ENCODE data around the gene OPTC. TPM values are rescaled to one million over a fixed set of nuclear protein-coding genes. Genes with fewer than 3 reads are reported as not detected.

OPTC gene
- polyA plus RNA-seq, 1 donor from 2014 or later, result not detected

GRCh38 chr1:203478231-203478630 is 15.7 kb upstream of the OPTC start:
- H3K36me3 ChIP-seq (ENCODE audit: insufficient read depth, low read length), result no peaks in the 10 kb centered on the region
- TF ChIP-seq TAF1 (IDR thresholded peaks at IDR 0.05; ENCODE audit: low read depth) (no peak), RAD21 (conservative IDR thresholded peaks at IDR 0.05) (no peak), POLR2AphosphoS5 (IDR thresholded peaks at IDR 0.05) (no peak), EP300 (conservative IDR thresholded peaks at IDR 0.05; ENCODE audit: poor library complexity, severe bottlenecking) (no peak), SMC3 (conservative IDR thresholded peaks at IDR 0.05; ENCODE audit: poor library complexity) (no peak), MXI1 (conservative IDR thresholded peaks at IDR 0.05; ENCODE audit: poor library complexity, severe bottlenecking) (no peak)
- no peaks in the 10 kb centered on the region for H3K79me2 ChIP-seq (replicated peaks; ENCODE audit: insufficient read depth, low read length)
- no peak overlapping the region for H3K4me3 ChIP-seq (ENCODE audit: low read length)
- no peak overlapping the region for H3K4me2 ChIP-seq (ENCODE audit: low read length)
- H3K9me3 ChIP-seq (ENCODE audit: low read length), result no peaks in the 10 kb centered on the region
- H2AFZ ChIP-seq (ENCODE audit: low read depth, low read length), result no peak overlapping the region
- H3K27ac ChIP-seq (ENCODE audit: low read length), result no peak overlapping the region
- no peak overlapping the region for H3K9ac ChIP-seq (ENCODE audit: low read length)
- no peaks in the 10 kb centered on the region for H3K9me2 ChIP-seq (ENCODE audit: insufficient read depth, low read length)
- H3K27me3 ChIP-seq (ENCODE audit: insufficient read depth, low read depth, low read length), result no peaks in the 10 kb centered on the region
- no peaks in the 10 kb centered on the region for H4K20me1 ChIP-seq (ENCODE audit: insufficient read depth)
- no peaks in the 10 kb centered on the region for H3F3A ChIP-seq (ENCODE audit: insufficient read depth, low read length, poor library complexity, severe bottlenecking)

GRCh38 chr1:203478986-203479385 is 15.0 kb upstream of the OPTC start:
- H3K36me3 ChIP-seq (ENCODE audit: insufficient read depth, low read length), result no peaks in the 10 kb centered on the region
- no peak overlapping the region for H3K4me3 ChIP-seq (ENCODE audit: low read length)
- H3K27ac ChIP-seq (ENCODE audit: low read length), result no peak overlapping the region
- H3K4me2 ChIP-seq (ENCODE audit: low read length), result no peak overlapping the region
- no peak overlapping the region for H2AFZ ChIP-seq (ENCODE audit: low read depth, low read length)
- no peak for TF ChIP-seq TAF1 (IDR thresholded peaks at IDR 0.05; ENCODE audit: low read depth)
- TF ChIP-seq POLR2AphosphoS5 (IDR thresholded peaks at IDR 0.05), result no peak
- TF ChIP-seq MXI1 (conservative IDR thresholded peaks at IDR 0.05; ENCODE audit: poor library complexity, severe bottlenecking), result no peak
- no peak for TF ChIP-seq SMC3 (conservative IDR thresholded peaks at IDR 0.05; ENCODE audit: poor library complexity)
- no peak for TF ChIP-seq EZH2 (IDR thresholded peaks at IDR 0.05; ENCODE audit: borderline replicate concordance, insufficient read depth, low read length, poor library complexity, severe bottlenecking)
- TF ChIP-seq EP300 (conservative IDR thresholded peaks at IDR 0.05; ENCODE audit: poor library complexity, severe bottlenecking), result no peak
- no peak for TF ChIP-seq RAD21 (conservative IDR thresholded peaks at IDR 0.05)
- TF ChIP-seq REST (IDR thresholded peaks at IDR 0.05; ENCODE audit: borderline replicate concordance), result no peak
- TF ChIP-seq CTCF (IDR thresholded peaks at IDR 0.05; ENCODE audit: poor library complexity, severe bottlenecking), result no peak
- H3K79me2 ChIP-seq (replicated peaks; ENCODE audit: insufficient read depth, low read length), result no peaks in the 10 kb centered on the region
- H3K27me3 ChIP-seq (ENCODE audit: insufficient read depth, low read depth, low read length), result no peaks in the 10 kb centered on the region
- H3K9me2 ChIP-seq (ENCODE audit: insufficient read depth, low read length), result no peaks in the 10 kb centered on the region
- H3K9me3 ChIP-seq (ENCODE audit: low read length), result no peaks in the 10 kb centered on the region
- H4K20me1 ChIP-seq (ENCODE audit: insufficient read depth), result no peaks in the 10 kb centered on the region
- no peaks in the 10 kb centered on the region for H3F3A ChIP-seq (ENCODE audit: insufficient read depth, low read length, poor library complexity, severe bottlenecking)
- H3K9ac ChIP-seq (ENCODE audit: low read length), result no peak overlapping the region
